KG1 (cell line): ENCODE data around the gene PIP4K2B.
"Not testable (repeated sequence)": the region's sequence is repeated elsewhere in the genome, so short reads cannot be mapped to it uniquely, and the experiment has no call there.

ENCODE experiments used
- DNase-seq: peaks from one replicate; lab custom pipeline; 2025; lab: John Stamatoyannopoulos, UW

The PIP4K2B gene

GRCh38 chr17:38799501-38800236 is at the start of gene PIP4K2B:
Gene PIP4K2B (minus strand): TSS chr17:38799556. CDS start chr17:38799424, 132 bp downstream.
- DNase-seq, result peak; percentile 88

- DNase-seq, result no peak
These were observed 49.2 kb upstream of the PIP4K2B start for GRCh38 chr17:38848557-38848891.

GRCh38 chr17:38844261-38844757 is 45.0 kb upstream of the PIP4K2B start:
- no peak for DNase-seq

GRCh38 chr17:38825762-38826247 is 26.4 kb upstream of the PIP4K2B start:
- DNase-seq, result no peak

- peak; percentile 87 for DNase-seq
These were observed 25.8 kb upstream of the PIP4K2B start, which contains the start of gene CWC25 for GRCh38 chr17:38824899-38825761. Gene CWC25 (minus strand): TSS chr17:38825321. CDS start chr17:38825183, 138 bp downstream.

GRCh38 chr17:38815576-38816193 is 16.3 kb upstream of the PIP4K2B start:
- no peak for DNase-seq

GRCh38 chr17:38809828-38810227 is 10.5 kb upstream of the PIP4K2B start:
- DNase-seq, result no peak

- DNase-seq, result no peak
These were observed 943 bp upstream of the PIP4K2B start for GRCh38 chr17:38800237-38800760.

- DNase-seq, result peak; percentile 86
These were observed 499 bp downstream of the PIP4K2B start for GRCh38 chr17:38798614-38799500.

- DNase-seq, result no peak
These were observed 1.5 kb downstream of the PIP4K2B start for GRCh38 chr17:38797828-38798227.

GRCh38 chr17:38797158-38797490 is 2.2 kb downstream of the PIP4K2B start:
- no peak for DNase-seq

GRCh38 chr17:38796451-38797157 is 2.8 kb downstream of the PIP4K2B start:
- DNase-seq, result no peak

GRCh38 chr17:38794221-38794620 is 5.1 kb downstream of the PIP4K2B start:
- DNase-seq, result no peak

- no peak for DNase-seq
These were observed 8.2 kb downstream of the PIP4K2B start for GRCh38 chr17:38791162-38791561.

- not testable (repeated sequence) for DNase-seq
These were observed 9.1 kb downstream of the PIP4K2B start for GRCh38 chr17:38790148-38790707.

- DNase-seq, result no peak
These were observed 10.2 kb downstream of the PIP4K2B start for GRCh38 chr17:38789185-38789584.

GRCh38 chr17:38787999-38788398 is 11.4 kb downstream of the PIP4K2B start:
- not testable (repeated sequence) for DNase-seq

GRCh38 chr17:38786372-38786771 is 13.0 kb downstream of the PIP4K2B start:
- DNase-seq, result no peak

GRCh38 chr17:38783227-38783626 is 16.1 kb downstream of the PIP4K2B start:
- DNase-seq, result no peak
